Esophagus squamous epithelium (tissue), 4 donors: ENCODE data around the gene RPS6KA4.

Source experiments
- CTCF ChIP-seq, 6 experiments: fragments of 450-650 bp in 4 of 6; fragments of 200-600 bp in 2 of 6; sonication (generic) in 2 of 6; IDR thresholded peaks; one replicate each; pipeline ENCODE4 v1.5.1; 2016 to 2019; ENCODE audit warnings: antibody characterized with exemption in 6 of 6, mild to moderate bottlenecking in 4 of 6, moderate library complexity in 4 of 6
- POLR2A ChIP-seq, 4 donors: fragments of 450-650 bp; IDR thresholded peaks; one replicate each; pipeline ENCODE4 v1.6.1; 2017; ENCODE audit warnings: antibody characterized with exemption in 4 of 4, mild to moderate bottlenecking in 4 of 4, moderate library complexity in 3 of 4

DNA sequence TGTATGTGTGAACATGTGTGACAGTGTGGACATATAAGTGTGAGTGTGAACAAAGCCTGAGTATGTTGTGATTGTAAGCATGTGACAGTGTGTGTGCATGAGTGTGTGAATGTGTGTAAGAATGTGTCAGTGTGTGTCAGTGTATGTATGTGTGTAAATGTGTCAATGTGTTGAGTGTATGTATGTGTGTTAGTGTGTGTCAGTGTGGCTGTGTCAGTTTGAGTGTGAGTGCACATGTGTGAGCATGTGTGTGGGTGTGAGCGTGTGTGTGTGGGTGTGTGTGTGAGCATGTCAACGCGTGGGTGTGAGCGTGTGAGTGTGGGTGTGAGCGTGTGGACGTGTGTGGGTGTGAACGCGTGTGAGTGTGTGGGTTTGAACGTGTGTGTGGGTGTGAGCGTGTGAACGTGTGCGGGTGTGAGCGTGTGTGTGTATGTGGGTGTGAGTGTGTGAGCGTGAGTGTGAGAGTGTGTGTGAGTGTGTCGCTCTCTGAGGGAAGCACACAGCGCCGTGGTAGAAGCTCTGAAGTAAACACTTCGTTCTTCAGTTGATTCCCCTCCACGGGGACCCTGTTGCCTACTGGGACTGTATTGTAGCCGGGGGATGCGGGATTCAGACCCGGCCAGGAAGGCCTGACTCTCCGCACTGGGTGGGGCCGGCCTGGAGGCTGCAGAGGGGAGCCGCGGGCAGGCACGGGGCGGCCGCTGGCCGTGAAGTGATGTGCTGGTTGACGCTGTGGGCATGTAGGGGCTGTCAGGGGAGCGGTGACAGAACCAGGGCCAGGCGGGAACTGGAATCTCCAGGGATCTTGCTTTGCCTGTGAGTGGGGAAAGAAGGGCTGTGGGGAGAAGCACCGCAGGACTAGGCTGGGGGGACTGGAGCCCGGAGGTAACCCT, 21.1 kb downstream of the RPS6KA4 start:
- TF ChIP-seq CTCF (IDR thresholded peaks at IDR 0.05) (no peak), POLR2A (IDR thresholded peaks at IDR 0.05) (no peak)
